Bone marrow (tissue), 2 donors: Measurements from ENCODE around the gene SLC4A1.
A peak's percentile ranks its signal among the peaks of the same experiment; 100 is the strongest.

Source experiments
- DNase-seq, 2 donors: peaks; one replicate each; lab custom pipeline; 2025; lab: John Stamatoyannopoulos, UW

SLC4A1 gene

DNA sequence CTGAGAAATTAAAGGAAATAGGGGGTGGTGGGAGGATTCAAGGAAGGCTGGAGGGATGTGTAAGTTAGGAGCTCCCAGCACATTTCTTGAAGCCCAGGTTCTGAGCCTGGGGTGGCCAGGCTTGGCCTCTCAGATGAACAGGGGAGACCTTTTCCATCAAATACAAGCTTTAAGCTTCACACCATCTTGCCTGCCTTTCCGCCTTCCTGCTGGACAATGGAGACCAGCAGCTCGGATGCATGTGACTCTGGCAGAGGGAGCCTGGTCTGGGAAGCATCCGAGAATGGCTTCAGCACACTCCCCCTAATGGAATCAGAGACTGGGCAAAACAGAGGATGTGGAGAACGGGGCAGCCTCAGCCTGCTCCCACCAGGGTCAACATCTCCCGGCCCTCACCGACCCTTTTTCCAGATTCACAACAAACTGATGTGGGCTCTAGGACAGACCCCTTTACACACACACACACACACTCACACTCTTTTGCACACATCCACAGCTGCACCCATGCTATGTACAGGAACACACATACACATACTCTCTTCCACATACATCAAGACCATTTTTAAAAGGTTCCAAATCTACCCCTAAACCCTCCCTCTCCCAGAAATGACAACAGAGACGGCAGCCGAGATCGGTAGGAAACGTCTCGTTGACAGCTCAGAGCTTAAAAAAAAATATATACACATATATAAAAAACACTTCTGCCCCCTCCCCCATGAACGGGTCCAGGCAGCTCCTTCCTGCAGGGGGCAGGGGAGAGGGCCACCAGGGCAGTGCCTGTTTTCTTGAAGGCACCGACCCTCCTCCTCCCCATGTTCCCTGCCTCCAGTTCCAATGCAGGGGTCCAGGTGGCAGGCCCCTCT lies 61.7 kb downstream of the SLC4A1 start:
- no peak for DNase-seq

GRCh38 chr17:44204441-44204882 lies 63.5 kb downstream of the SLC4A1 start:
- peak in 1 of 2 donors; percentile 31 for DNase-seq

- DNase-seq: peak in 1 of 2 donors; percentile 53
Measured at GRCh38 chr17:44203731-44204440, 64.0 kb downstream of the SLC4A1 start.

DNA sequence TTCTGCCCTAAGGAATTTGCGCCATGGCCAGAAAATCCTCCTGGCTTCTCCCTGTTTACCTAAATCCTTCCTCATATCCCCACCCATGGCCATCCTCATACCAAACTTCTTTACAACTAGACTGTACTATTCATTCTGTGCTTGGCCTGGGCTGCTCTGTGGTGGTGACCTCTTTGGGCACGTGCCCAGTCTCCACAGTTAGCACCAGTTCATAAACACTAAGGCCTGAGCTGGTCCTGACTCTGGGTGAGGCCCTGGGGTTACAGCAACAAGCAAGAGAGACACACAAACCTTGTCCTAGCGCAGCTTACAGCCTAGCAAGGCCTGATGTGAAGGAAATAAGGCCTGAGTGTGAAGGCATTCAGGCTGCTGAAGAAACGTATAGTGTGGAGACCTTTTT lies 65.2 kb downstream of the SLC4A1 start:
- DNase-seq: no peak

GRCh38 chr17:44200478-44201155 lies 67.3 kb downstream of the SLC4A1 start:
- no peak for DNase-seq

DNA sequence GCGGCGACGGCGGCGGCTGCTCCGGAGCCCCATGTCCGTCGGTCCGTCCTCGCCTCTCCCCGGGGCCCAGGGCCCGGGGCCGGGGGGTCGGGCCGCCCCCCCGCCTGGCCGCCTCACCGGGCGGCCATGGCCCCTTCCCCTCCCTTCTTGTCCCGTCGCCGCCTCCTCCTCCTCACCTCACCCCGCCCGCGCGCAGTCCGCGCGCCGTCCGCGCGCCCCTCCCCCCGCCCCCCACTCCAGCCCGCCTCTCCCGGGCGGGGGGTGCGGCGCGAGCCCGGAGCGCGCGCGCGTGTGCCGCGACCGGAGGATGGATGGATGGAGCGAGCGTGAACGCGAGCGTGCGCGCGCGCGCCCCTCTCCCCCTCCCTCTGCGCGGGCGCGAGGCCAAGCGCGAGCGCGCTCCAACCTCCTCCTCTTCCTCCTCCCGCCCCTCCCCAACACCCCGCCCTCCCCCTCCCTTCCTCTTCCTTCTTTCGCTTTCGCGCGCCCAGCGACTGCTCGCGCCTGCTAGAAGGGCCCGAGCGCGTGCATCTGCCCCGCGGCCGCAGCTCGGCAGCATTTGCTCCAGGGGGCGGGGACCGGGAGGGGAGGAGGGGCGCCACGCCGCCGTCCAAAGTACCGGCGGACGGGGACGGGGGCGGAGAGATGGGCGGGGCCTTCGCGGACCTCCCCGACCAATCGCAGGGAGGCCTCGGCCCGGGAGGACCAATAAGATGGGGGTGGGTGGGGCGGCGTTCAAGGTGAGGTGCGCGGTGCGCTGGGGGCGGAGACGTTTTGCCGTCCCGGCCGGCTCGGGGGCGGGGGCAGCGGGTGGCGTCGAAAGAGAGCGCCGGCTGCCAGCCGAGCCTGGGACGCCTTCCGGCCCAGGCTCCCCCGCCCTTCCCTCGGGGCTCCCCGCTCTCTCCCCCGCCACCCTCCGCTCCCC lies 68.1 kb downstream of the SLC4A1 start, which contains the start of gene ATXN7L3:
TSS of gene ATXN7L3 (minus strand) at position 332 of the 925 bp plus-strand sequence. CDS start 1,814 bp downstream, outside the sequence.
- DNase-seq: peak; percentile 94 to 95

- DNase-seq: peak in 1 of 2 donors; percentile 77
Measured at GRCh38 chr17:44198721-44199552, 69.0 kb downstream of the SLC4A1 start.
